PC-3 (cell line): ENCODE results near the gene RSL1D1. TPM values are rescaled to one million over a fixed set of nuclear protein-coding genes. Genes with fewer than 3 reads are reported as not detected.

Experiments used
- ATAC-seq: fragments of 200-7000 bp; cut with Tn5 transposase; 2 replicates; pipeline ENCODE4 v1.9.1; 2020; ENCODE audit warnings: mild to moderate bottlenecking, moderate library complexity
- BruUV-seq: library from RNA; stranded (reverse); fragments of 400-500 nt; replicated peaks from 2 replicates; lab custom pipeline; 2021; lab: Mats Ljungman, UMichigan
- CTCF ChIA-PET: fragments of 300-600 bp; sonication (Branson Sonifier 250); formaldehyde crosslinking; loops from one replicate; lab custom pipeline; 2022; ENCODE audit warnings: antibody characterized with exemption; lab: Charles Lee
- POLR2A ChIA-PET: fragments of 300-600 bp; sonication (Branson Sonifier 250); formaldehyde crosslinking; loops from one replicate; lab custom pipeline; 2022; ENCODE audit warnings: antibody characterized with exemption; ENCODE audit not compliant: unreplicated experiment; lab: Charles Lee
- DNase-seq: peaks from one replicate; pipeline ENCODE4 v3.0.0-alpha.2; 2015
- H2AFZ ChIP-seq: fragments of 300-600 bp; sonication (generic); 2 replicates; pipeline ENCODE4 v1.6.0; 2016; ENCODE audit warnings: antibody characterized with exemption, low read length
- H3F3A ChIP-seq: fragments of 300-600 bp; sonication (generic); one replicate; pipeline ENCODE4 v1.6.0; 2017; ENCODE audit warnings: antibody characterized with exemption, low read length, control low read depth, mild to moderate bottlenecking; ENCODE audit not compliant: unreplicated experiment
- H3K27ac ChIP-seq: fragments of 300-600 bp; sonication (generic); 2 replicates; pipeline ENCODE4 v1.5.1; 2016; ENCODE audit warnings: mild to moderate bottlenecking, low read length
- H3K27me3 ChIP-seq: fragments of 300-600 bp; sonication (generic); 2 replicates; pipeline ENCODE4 v1.6.1; 2016; ENCODE audit warnings: low read length, mixed read lengths
- H3K36me3 ChIP-seq: fragments of 300-600 bp; sonication (generic); 2 replicates; pipeline ENCODE4 v1.6.1; 2016; ENCODE audit warnings: low read depth, mixed run types, low read length, mixed read lengths
- H3K4me1 ChIP-seq: fragments of 300-600 bp; sonication (generic); 2 replicates; pipeline ENCODE4 v1.5.1; 2016; ENCODE audit warnings: low read length; ENCODE audit not compliant: insufficient read depth
- H3K4me2 ChIP-seq: fragments of 300-600 bp; sonication (generic); 2 replicates; pipeline ENCODE4 v1.6.0; 2016; ENCODE audit warnings: low read length
- H3K4me3 ChIP-seq: fragments of 300-600 bp; sonication (generic); 2 replicates; pipeline ENCODE4 v1.5.1; 2016; ENCODE audit warnings: mild to moderate bottlenecking, low read length, mixed read lengths
- H3K79me2 ChIP-seq: fragments of 300-600 bp; sonication (generic); 2 replicates; pipeline ENCODE4 v1.6.1; 2017; ENCODE audit warnings: low read length, mixed read lengths
- H3K9ac ChIP-seq: fragments of 300-600 bp; sonication (generic); 2 replicates; pipeline ENCODE4 v1.6.0; 2016; ENCODE audit warnings: mild to moderate bottlenecking, low read length
- H3K9me2 ChIP-seq: fragments of 300-600 bp; sonication (generic); replicated peaks from 2 replicates; pipeline ENCODE4 v1.6.1; 2016; ENCODE audit warnings: mixed run types, low read length, mixed read lengths
- H3K9me3 ChIP-seq: fragments of 300-600 bp; sonication (generic); 2 replicates; pipeline ENCODE4 v1.6.1; 2016; ENCODE audit warnings: low read length, mixed read lengths
- H4K20me1 ChIP-seq: fragments of 300-600 bp; sonication (generic); 2 replicates; pipeline ENCODE4 v1.6.1; 2016; ENCODE audit warnings: low read length, mixed read lengths
- EZH2 ChIP-seq: fragments of 300-600 bp; sonication (generic); IDR thresholded peaks from one replicate; pipeline ENCODE4 v1.6.1; 2017; ENCODE audit warnings: antibody characterized with exemption, mild to moderate bottlenecking, low read length; ENCODE audit not compliant: unreplicated experiment
- EZH2phosphoT487 ChIP-seq: fragments of 300-600 bp; sonication (generic); IDR thresholded peaks from 2 replicates; pipeline ENCODE4 v1.6.1; 2018; ENCODE audit warnings: mild to moderate bottlenecking, antibody characterized with exemption, low read length, borderline replicate concordance
- intact Hi-C: fragments of 100-400 bp; cut with micrococcal nuclease; formaldehyde crosslinking; loops from 2 replicates; pipeline ENCODE4 v1.9.0; 2023
- total RNA-seq: library from RNA; depleted of rRNA; stranded (reverse); fragments of >200 nt; gene quantifications from 2 replicates; pipeline ENCODE4 v1.2.3, GENCODE V29; 2014
- TF ChIP-seq, protein P1 (sequence below): fragments of 300-600 bp; sonication (generic); conservative IDR thresholded peaks from 2 replicates; pipeline ENCODE4 v1.5.1; 2017; ENCODE audit warnings: antibody characterized with exemption, low read depth, mild to moderate bottlenecking, low read length

RSL1D1 gene
- total RNA-seq, 1 experiment from 2014 or later: 75.9 TPM

DNA sequence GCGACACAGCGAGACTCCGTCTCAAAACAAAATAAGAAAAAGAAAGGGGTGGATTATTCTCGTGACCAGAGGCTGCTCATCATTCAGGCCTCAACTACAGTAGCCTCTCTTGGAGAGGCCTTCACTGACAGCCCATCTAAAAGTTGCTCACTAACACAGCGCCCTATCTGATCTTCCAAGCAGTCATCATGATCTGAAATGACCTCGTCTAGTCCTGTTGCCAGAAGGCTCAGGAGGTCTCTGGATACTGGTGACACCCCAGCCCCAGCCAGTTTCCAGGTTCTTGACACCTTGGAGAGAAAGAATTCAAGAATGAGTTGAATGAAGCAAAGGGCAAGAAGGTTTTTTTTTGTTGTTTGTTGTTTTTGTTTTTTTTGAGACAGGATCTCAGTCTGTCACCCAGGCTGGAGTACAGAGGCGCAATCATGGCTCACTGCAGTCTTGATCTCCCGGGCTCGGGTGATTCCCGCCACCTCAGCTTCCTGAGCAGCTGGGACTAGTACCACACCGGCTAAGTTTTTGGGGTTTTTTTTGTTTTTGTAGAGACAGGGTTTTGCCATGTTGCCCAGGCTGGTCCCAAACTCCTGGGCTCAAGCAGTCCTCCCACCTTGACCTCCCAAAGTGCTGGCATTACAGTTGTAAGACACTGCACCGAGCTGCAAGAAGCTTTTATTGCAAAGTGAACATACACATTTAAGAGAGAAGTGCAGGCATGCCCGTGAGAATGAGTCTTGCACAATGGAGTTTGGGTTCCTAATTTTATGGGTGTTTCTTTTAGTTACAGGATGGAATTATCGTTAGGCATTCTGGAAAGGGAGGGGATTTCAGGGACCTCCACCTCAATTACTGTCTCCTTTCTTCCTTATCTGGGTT lies 51.6 kb downstream of the RSL1D1 start:
- intact Hi-C loops: no loop called here
- no peak overlapping the region for H3K4me3 ChIP-seq
- H3K27ac ChIP-seq: no peak overlapping the region
- no peak overlapping the region for H3K4me2 ChIP-seq
- no peaks in the 10 kb centered on the region for H3K9me3 ChIP-seq
- H3K9me2 ChIP-seq: no peaks in the 10 kb centered on the region
- no TSS peak for BruUV-seq
- H3K4me1 ChIP-seq: peaks cover 11% of the 10 kb centered on the region
- no peak overlapping the region for H2AFZ ChIP-seq
- POLR2A ChIA-PET: no interaction called here
- DNase-seq: no peak
- H3K79me2 ChIP-seq: peaks cover 35% of the 10 kb centered on the region
- ATAC-seq: no peak
- CTCF ChIA-PET: no interaction called here
- H3K27me3 ChIP-seq: no peaks in the 10 kb centered on the region
- H3K9ac ChIP-seq: no peak overlapping the region
- H3F3A ChIP-seq: no peaks in the 10 kb centered on the region
- no peaks in the 10 kb centered on the region for H3K36me3 ChIP-seq
- TF ChIP-seq EZH2phosphoT487: no peak
- TF ChIP-seq, protein P1, sequence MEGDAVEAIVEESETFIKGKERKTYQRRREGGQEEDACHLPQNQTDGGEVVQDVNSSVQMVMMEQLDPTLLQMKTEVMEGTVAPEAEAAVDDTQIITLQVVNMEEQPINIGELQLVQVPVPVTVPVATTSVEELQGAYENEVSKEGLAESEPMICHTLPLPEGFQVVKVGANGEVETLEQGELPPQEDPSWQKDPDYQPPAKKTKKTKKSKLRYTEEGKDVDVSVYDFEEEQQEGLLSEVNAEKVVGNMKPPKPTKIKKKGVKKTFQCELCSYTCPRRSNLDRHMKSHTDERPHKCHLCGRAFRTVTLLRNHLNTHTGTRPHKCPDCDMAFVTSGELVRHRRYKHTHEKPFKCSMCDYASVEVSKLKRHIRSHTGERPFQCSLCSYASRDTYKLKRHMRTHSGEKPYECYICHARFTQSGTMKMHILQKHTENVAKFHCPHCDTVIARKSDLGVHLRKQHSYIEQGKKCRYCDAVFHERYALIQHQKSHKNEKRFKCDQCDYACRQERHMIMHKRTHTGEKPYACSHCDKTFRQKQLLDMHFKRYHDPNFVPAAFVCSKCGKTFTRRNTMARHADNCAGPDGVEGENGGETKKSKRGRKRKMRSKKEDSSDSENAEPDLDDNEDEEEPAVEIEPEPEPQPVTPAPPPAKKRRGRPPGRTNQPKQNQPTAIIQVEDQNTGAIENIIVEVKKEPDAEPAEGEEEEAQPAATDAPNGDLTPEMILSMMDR: no peak
- TF ChIP-seq EZH2: no peak
- H4K20me1 ChIP-seq: 0 out of 2 replicates have a peak, but pooled peaks cover 3% of the 10 kb centered on the region

DNA sequence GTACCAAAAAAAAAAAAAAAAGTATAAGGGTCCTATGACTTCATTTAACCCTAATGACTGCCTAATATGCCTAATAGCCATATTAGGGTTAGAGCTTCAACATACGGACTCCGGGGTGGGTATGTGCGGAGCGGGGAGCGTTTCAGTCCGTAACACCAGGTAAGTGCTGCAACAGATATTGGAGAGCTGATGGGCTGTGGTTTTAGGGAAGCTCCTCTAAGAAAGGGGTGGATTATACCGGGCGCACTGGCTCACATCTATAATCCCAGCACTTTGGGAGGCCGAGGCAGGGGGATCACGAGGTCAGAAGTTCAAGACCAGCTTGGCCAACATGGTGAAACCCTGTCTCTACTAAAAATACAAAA lies 52.3 kb downstream of the RSL1D1 start:
- TF ChIP-seq EZH2phosphoT487: no peak
- no peak for TF ChIP-seq EZH2
- TF ChIP-seq, protein P1: no peak
- H3K27me3 ChIP-seq: no peaks in the 10 kb centered on the region
- peaks cover 11% of the 10 kb centered on the region for H3K4me1 ChIP-seq
- no peak overlapping the region for H2AFZ ChIP-seq
- H3K9ac ChIP-seq: no peak overlapping the region; the same call in 1 of the 2 replicates
- no peaks in the 10 kb centered on the region for H3K36me3 ChIP-seq
- H4K20me1 ChIP-seq: 0 out of 2 replicates have a peak, but pooled peaks cover 3% of the 10 kb centered on the region
- H3F3A ChIP-seq: no peaks in the 10 kb centered on the region
- ChIA-PET POLR2A (no interaction called here), CTCF (no interaction called here)
- no peaks in the 10 kb centered on the region for H3K9me3 ChIP-seq
- no TSS peak for BruUV-seq
- H3K27ac ChIP-seq: no peak overlapping the region
- H3K4me2 ChIP-seq: peak overlapping the region; percentile 94
- intact Hi-C loops: no loop called here
- H3K79me2 ChIP-seq: peaks cover 43% of the 10 kb centered on the region
- peak overlapping the region; percentile 89 for H3K4me3 ChIP-seq
- ATAC-seq (no peak), DNase-seq (no peak)
- no peaks in the 10 kb centered on the region for H3K9me2 ChIP-seq
